NT2/D1 (cell line): ENCODE data around the gene PRXL2A.

Experiments
- SUZ12 ChIP-seq: IDR thresholded peaks from 2 replicates; pipeline ENCODE4 v1.6.1; 2011; ENCODE audit not compliant: insufficient read length, insufficient read depth; ENCODE audit errors: extremely low read depth
- YY1 ChIP-seq: IDR thresholded peaks from 2 replicates; pipeline ENCODE4 v1.6.1; 2011; ENCODE audit not compliant: insufficient read length, insufficient read depth

GRCh38 chr10:80455461-80456349 is 47.4 kb downstream of the PRXL2A start:
- TF ChIP-seq SUZ12 = no peak
- TF ChIP-seq YY1 = no peak
